Measurements from ENCODE around the gene ZMYND8. TPM values are rescaled to one million over a fixed set of nuclear protein-coding genes. Genes with fewer than 3 reads are reported as not detected.
A peak's percentile ranks its signal among the peaks of the same experiment; 100 is the strongest.

ZMYND8 gene
- total and polyA plus RNA-seq, 2 donors (not counting 3 experiments of a cell fraction or from before 2014, with no cell fraction given): 30.6 to 75.2 TPM

DNA sequence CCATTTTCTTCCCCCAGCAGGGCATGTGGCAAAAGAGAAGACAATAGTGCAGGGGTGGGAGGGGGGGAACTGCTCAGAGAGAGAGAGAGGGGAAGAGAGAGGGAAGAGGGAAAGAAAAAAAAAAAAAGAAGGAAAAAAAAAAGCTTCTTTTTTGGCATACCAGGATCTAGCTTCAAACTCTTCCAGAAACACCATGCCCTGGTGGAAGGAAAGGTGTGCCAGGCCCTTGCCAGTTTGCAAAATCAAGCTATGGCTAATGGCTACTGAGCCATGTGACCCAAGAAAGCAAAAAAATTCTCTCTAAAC is 326 bp downstream of the ZMYND8 start:
- no peaks in the 10 kb centered on the region for H3K9me1 ChIP-seq (replicated peaks; ENCODE audit: control insufficient read depth, extremely low read depth, insufficient read depth, low read length)
- H3K4me1 ChIP-seq (ENCODE audit: control insufficient read depth, extremely low read depth, insufficient read depth, low read length): peaks cover 95% of the 10 kb centered on the region
- H2AFZ ChIP-seq (ENCODE audit: low read depth, low read length): no peak overlapping the region
- no peak for TF ChIP-seq MAX (IDR thresholded peaks at IDR 0.05; ENCODE audit: insufficient read depth, insufficient read length)
- TF ChIP-seq MYC (IDR thresholded peaks at IDR 0.05; ENCODE audit: low read depth, low read length): no peak
- TF ChIP-seq POLR2A (IDR thresholded peaks at IDR 0.05; ENCODE audit: low read depth, low read length): no peak
- TF ChIP-seq FOS (IDR thresholded peaks at IDR 0.05; ENCODE audit: borderline replicate concordance, insufficient read depth, low read length): no peak
- TF ChIP-seq CTCF (IDR thresholded peaks at IDR 0.05; ENCODE audit: extremely low read depth in 1 of 2, insufficient read depth in 1 of 2, low read depth in 1 of 2, low read length in 2 of 2): no peak
- no peak for TF ChIP-seq EZH2 (IDR thresholded peaks at IDR 0.05; ENCODE audit: borderline replicate concordance, low read depth, low read length, severe bottlenecking)
- no peak for TF ChIP-seq JUN (IDR thresholded peaks at IDR 0.05; ENCODE audit: borderline replicate concordance, insufficient read depth, insufficient read length, low read depth)
- no peak for TF ChIP-seq GATA2 (IDR thresholded peaks at IDR 0.05; ENCODE audit: insufficient read depth, insufficient read length, low read depth, low read length)
- no peak for TF ChIP-seq POLR2AphosphoS5 (IDR thresholded peaks at IDR 0.05; ENCODE audit: insufficient read depth, low read depth, low read length)
- peak overlapping the region; percentile 97 for H3K27ac ChIP-seq (ENCODE audit: insufficient read depth, low read depth, low read length)
- no peaks in the 10 kb centered on the region for H4K20me1 ChIP-seq (replicated peaks; ENCODE audit: control insufficient read depth, extremely low read depth, insufficient read depth, low read length)
- BruUV-seq (replicated peaks): TSS peak; percentile 3
- peak overlapping the region in 2 of 3 experiments; percentile 35 to 82 for H3K4me3 ChIP-seq (replicated peaks in 1 of 3; ENCODE audit: insufficient read depth in 1 of 3, low read depth in 1 of 3, low read length in 3 of 3)
- peak overlapping the region; percentile 84 for H3K9ac ChIP-seq (replicated peaks; ENCODE audit: extremely low read depth, insufficient read depth, low read length)
- FAIRE-seq (no peak), DNase-seq (ENCODE audit: low read depth, low spot score) (no peak)
- intact Hi-C loops (cut with micrococcal nuclease) (no loop called here), dilution Hi-C loops (cut with MboI; ENCODE audit: extremely low pct_ligation_motif_present, low sequenced_read_pairs) (no loop called here)
- CTCF ChIA-PET: interaction anchor here (0.8 to 16.6 kb wide), 8 partner anchors 8 to 265 kb away, joined by 3 to 406 read pairs (median 10); no protein-coding TSS in a partner anchor
- peak overlapping the region; percentile 97 for H3K4me2 ChIP-seq (ENCODE audit: insufficient read depth, low read length)
- POLR2A ChIA-PET: interaction anchor here (0.8 to 7.4 kb wide), 6 partner anchors 21 to 53 kb away, joined by 3 to 60 read pairs (median 6); no protein-coding TSS in a partner anchor
- H3K79me2 ChIP-seq (ENCODE audit: control insufficient read depth, insufficient read depth, low read length): peaks cover 52% of the 10 kb centered on the region
- no peaks in the 10 kb centered on the region for H3K27me3 ChIP-seq (ENCODE audit: control insufficient read depth in 2 of 2, insufficient read depth in 2 of 2, low read length in 2 of 2)
- no peaks in the 10 kb centered on the region for H3K9me3 ChIP-seq (replicated peaks; ENCODE audit: control insufficient read depth, insufficient read depth, low read length)
- no peaks in the 10 kb centered on the region for H3K36me3 ChIP-seq (ENCODE audit: control insufficient read depth in 2 of 2, extremely low read depth in 1 of 2, insufficient read depth in 2 of 2, low read length in 2 of 2)

Data from endothelial cell of umbilical vein (primary cell).